ENCODE data around the gene PNPLA3.

PNPLA3 gene

GRCh38 chr22:43923191-43923590 lies 414 bp upstream of the PNPLA3 start:
- DNase-seq, result no peak

- DNase-seq, result no peak
These were observed 1.3 kb downstream of the PNPLA3 start for GRCh38 chr22:43924877-43925276.

DNA sequence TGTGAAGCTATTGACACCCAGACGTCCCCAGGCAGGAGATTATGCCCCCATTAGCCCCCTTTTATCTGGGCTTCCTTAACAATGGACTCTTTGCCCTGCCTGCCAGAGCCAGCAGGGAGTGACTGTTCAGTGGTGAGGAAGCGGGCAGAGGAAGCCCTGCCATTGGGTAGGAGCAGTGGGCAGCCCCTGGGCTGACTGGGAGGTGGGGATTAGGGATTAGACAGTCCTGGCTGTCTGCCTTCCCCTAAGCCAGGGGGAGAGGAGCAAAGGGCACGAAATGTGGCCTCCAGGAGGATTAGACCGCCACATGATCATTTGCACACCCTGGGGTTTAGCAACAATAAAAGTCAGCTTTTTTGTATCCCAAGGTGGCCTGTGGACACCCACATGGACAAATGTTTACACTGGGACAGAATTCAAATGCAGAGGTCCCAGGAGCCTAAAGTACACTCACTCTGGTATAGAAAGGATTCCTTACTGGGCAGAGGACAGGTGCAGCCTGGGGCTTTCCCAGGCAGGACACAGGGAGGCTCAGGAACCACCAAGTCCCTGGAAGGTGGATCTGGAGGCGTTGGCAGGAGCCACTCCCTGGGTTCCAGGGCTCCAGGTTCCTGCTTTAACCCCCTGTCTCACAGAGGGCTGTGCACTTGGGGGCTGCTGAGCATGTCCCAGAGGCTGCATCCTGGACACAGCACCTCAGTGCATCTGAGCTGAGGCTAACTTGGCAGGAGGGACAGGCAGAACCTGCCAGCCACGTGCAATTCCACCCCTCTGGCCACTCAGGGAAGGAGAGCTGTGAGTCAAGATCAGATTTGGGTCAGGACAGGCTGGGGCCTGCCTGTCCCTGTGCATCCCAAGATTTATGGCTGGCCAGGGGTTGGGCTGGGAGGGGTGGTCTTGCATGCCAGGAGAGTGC lies 2.1 kb downstream of the PNPLA3 start:
- peak in 9 of 58 donors; percentile 6 to 42 (median 10) for DNase-seq

GRCh38 chr22:43926349-43926710 lies 2.7 kb downstream of the PNPLA3 start:
- DNase-seq, result no peak

DNA sequence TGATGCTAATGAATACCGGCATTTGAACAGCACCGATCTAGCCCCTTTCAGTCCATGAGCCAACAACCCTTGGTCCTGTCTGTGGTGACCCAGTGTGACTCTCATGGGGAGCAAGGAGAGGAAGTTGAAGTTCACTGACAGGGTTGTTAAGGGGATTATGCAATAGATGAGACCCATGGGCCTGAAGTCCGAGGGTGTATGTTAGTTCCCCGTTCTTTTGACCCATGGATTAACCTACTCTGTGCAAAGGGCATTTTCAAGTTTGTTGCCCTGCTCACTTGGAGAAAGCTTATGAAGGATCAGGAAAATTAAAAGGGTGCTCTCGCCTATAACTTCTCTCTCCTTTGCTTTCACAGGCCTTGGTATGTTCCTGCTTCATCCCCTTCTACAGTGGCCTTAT lies 4.9 kb downstream of the PNPLA3 start:
- DNase-seq, result no peak

GRCh38 chr22:43928908-43929307 lies 5.3 kb downstream of the PNPLA3 start:
- DNase-seq, result no peak

- no peak for DNase-seq
These were observed 8.2 kb downstream of the PNPLA3 start for GRCh38 chr22:43931771-43932170.

DNA sequence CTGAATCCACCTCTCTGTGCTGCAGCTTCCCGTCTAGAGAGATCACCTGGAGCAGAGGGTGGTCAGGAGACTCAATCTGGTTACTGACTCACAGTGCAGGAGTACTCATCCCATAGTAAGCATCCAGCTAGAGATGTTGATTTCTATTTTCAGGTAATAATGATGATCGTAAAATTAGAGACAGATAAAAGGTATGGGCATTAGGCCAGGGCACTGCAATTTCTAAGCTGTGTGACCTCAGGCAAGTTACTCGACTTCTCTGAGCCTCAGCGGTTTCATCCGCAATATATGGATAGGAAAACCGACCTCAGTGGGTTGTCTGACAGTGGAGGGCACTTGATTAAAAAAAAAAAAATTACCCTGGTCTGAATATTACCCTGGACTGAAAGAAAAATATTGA lies 17.8 kb downstream of the PNPLA3 start:
- no peak for DNase-seq

GRCh38 chr22:43944670-43945430 lies 21.2 kb downstream of the PNPLA3 start:
- DNase-seq, result no peak

- peak in 43 of 58 donors; percentile 8 to 71 (median 26) for DNase-seq
These were observed 22.2 kb downstream of the PNPLA3 start for GRCh38 chr22:43945632-43946383.

GRCh38 chr22:43946384-43946667 lies 22.7 kb downstream of the PNPLA3 start:
- no peak for DNase-seq

GRCh38 chr22:43948836-43949406 lies 25.3 kb downstream of the PNPLA3 start:
- no peak for DNase-seq

DNA sequence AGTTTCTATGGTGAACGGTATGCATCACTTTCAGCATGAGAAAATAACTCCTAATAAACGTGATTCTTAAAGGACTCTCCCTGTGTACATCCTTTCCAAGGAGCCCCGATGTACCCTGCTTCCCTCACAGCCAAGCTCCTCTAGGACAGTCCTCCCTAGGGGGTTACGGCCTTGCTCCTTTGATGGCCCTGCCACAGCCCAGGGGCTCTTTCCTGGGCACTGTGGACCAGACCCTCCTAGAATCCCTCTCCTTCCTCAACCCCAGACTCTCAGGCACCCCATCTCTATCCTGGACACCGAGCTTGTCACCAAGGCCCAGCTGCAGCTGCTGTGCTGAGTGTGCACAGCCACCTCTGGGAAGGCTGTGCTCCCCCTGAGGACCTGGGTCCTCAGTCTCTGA lies 27.8 kb downstream of the PNPLA3 start:
- no peak for DNase-seq

DNA sequence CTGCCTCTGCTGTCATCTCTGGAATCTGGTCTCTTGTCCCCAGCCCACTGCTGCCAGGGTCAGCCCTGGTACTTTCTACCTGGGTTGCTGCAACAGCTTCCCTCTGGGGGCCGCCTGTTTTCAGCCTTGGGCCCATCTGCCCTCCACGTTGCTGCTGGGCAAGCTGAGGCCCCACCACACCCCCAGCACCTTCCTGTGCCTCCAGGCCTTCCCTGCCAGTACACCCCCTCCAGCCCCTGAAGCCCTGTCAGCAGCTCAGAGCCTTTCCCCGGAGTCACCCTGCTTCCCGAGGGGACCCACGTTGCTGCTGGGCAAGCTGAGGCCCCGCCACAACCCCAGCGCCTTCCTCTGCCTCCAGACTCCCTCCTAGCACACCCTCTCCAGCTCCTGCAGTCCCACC lies 28.4 kb downstream of the PNPLA3 start:
- no peak for DNase-seq

DNA sequence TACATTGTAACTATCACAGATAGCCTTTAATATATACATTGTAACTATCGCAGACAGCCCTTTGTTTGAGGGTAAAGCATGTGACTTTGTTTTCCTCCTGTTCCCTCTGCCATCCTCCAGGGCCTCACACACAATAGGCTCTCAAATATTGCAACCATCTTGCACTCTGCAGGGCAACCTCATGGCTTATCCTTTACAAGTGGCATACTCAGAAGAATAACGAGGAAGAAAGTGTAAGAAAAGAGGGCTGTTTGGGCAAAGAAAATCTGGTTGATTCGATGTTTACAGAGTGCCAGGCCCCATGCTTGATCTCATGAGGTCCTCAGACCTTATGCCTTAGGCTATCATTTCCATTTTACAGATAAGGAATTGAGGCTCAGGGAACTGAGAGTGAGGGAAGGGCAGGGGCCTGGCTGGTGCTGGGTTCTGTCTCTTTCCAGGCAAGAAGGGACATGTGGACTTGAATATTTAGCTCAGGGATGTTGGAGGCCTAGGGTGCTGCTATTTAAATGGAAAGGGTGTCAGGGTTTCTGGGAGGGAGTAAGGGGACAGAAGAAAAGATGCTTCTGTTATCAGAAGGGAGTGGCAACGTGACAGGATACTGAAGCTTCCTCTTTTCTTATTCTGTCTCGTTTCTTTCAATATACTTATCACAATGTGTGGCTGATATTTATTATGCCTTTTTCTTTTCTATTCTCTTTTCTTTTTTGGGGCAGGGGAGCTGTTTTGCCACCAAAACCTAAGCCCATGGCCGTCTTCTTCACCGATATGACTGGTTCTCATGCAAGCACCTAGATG lies 30.6 kb downstream of the PNPLA3 start:
- no peak for DNase-seq

DNA sequence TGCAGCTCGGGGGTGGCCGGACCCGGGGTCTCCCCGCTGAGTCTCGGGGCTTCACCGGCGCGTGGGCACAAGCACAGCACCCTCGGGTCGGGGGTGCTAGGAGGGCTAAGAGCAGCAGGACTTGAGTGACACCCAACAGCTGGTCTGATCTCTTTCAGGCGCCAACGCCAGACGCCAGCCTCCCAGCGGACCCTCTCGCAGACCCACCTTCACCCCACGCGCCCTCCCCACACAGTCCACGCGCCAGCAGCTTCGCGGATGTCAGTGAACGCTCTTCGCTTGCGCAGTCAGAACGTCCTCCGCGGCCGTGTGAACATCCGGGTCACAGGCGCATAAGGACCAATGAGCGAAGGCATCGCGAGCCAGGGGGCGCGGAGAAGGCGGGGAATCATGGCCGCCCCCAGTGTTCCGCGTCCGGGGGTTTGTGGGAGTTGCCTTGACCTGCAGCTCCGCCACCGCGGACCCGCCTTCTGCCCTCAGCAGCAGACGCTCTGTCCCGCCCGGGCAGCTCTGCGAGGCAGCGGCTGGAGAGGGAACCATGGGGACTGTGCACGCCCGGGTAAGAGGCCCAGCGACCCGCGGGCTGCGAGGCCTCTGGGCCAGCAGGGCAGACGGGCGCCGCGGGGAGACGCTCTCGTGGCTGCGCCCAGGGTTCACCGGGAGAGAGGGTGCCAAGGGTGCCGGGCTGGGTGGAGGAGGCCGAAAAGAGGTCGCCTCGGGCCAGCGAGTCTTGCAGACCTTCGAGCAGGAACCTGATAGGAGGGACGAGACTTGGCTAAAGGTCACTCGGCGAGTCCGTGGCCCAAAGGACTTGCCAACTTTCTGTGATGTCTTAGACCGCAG lies 31.7 kb downstream of the PNPLA3 start, which contains the start of gene SAMM50:
Gene SAMM50, plus strand, starts transcription at position 403 of the 843 bp plus-strand sequence. Its CDS starts 136 bp downstream, at position 539.
- peak; percentile 74 to 96 (median 91) for DNase-seq

DNA sequence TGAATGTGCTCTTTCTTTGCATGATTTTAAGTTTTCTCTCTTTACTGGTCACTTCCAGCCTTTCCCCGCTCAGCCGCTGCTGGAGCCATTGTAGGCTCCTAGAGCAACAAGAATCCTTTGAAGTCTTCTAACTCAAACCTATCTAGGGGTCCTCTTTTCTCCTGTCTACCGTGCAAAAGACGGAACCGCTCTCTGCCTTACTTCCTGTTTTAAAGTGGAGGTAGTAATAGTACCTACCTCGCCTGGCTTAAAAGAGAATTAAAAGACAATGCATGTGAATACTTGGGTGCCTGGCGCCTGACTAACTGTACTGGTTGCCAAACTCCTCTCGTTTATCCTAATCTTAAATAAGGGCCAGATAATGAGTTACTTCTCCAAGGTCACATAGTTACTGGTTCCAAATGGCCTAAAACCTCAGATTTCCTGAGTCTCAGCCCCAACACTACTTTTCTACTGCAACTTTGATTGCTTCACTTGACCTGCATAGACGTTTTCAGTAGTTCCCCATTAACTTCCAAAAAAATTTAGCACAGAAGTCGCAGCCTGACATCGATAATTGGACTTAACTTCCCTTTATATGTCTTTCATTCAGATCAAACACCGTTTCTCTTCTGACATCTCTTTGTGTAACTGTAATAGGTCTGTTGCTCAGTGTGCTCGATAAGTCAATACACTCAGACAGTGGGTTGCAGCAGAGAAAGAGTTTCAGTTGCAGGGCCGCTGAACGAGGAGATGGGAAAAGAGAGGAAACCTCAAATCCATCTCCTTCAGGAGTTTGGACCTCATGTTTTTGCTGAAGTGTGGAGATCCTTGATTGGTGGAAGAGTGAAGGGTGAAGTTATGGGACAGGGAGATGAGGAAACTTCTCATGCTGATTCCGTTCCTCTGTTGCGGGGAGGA lies 32.5 kb downstream of the PNPLA3 start:
- DNase-seq, result no peak

DNA sequence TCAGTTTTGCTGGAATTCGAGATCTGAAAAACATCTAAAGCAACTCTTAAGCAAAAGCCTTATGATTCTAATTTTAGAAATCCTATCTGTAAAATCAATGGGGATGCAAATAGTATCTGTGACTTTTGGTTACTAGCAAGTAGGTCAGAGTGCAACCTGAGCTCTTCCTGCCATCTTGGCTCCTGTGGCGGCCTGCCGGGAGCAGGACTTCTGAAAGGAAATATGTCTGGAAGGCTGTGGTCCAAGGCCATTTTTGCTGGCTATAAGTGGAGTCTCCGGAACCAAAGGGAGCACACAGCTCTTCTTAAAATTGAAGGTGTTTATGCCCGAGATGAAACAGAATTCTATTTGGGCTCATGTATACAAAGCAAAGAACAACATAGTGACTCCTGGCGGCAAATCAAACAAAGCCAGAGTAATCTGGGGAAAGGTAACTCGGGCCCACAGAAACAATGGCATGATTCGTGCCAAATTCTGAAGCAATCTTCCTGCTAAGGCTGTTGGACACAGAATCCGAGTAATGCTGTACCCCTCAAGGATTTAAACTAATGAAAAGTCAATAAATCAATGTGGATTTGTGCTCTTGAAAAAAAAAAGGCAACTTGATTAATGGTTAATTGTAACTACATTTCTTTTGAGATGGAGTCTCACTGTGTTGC lies 33.3 kb downstream of the PNPLA3 start:
- DNase-seq, result no peak
